Psoas muscle (tissue), 8 donors: ENCODE measurements around the gene SHROOM1. TPM values are rescaled to one million over a fixed set of nuclear protein-coding genes. Genes with fewer than 3 reads are reported as not detected.
"Not testable (repeated sequence)": the region's sequence is repeated elsewhere in the genome, so short reads cannot be mapped to it uniquely, and the experiment has no call there.

Experiments used
- ATAC-seq, 4 donors: fragments of 200-7000 bp; cut with Tn5 transposase; one replicate each; pipeline ENCODE4 v1.9.1; 2020; ENCODE audit warnings: moderate library complexity in 3 of 4, mild to moderate bottlenecking in 2 of 4
- DNase-seq, 2 donors: peaks; one replicate each; pipeline ENCODE4 v3.0.0-alpha.2; 2020
- H3K27ac ChIP-seq: fragments of 200-600 bp; one replicate; pipeline ENCODE4 v1.8.0; 2022
- H3K27me3 ChIP-seq, 3 donors: fragments of 200-600 bp in 1 of 3; one replicate each; pipeline versions ENCODE4 v1.6.1 to v1.8.0; 2013 to 2022; ENCODE audit warnings: low read length in 2 of 3, mild to moderate bottlenecking in 2 of 3, moderate library complexity in 1 of 3; ENCODE audit not compliant: insufficient read depth in 3 of 3
- H3K36me3 ChIP-seq, 2 donors: fragments of 200-600 bp in 1 of 2; one replicate each; pipeline versions ENCODE4 v1.6.1 to v1.8.0; 2013 to 2022; ENCODE audit warnings: low read depth in 1 of 2, mild to moderate bottlenecking in 1 of 2, moderate library complexity in 1 of 2; ENCODE audit not compliant: insufficient read depth in 1 of 2
- H3K4me1 ChIP-seq: fragments of 200-600 bp; one replicate; pipeline ENCODE4 v1.8.0; 2022
- H3K4me3 ChIP-seq: fragments of 200-600 bp; one replicate; pipeline ENCODE4 v1.8.0; 2022; ENCODE audit warnings: mild to moderate bottlenecking
- H3K9me3 ChIP-seq: fragments of 200-600 bp; one replicate; pipeline ENCODE4 v1.8.0; 2022
- CTCF ChIP-seq: fragments of 200-600 bp; IDR thresholded peaks from one replicate; pipeline ENCODE4 v1.8.0; 2022; ENCODE audit warnings: antibody characterized with exemption
- WGBS, 3 donors: extraction: QIAGEN DNeasy Blood & Tissue Kit; methylation state at CpG; one replicate each; pipeline versions ENCODE4 v1.1.6 to v1.1.7; 2013; 5-methylcytosine and 5-hydroxymethylcytosine counted together
- intact Hi-C, 2 donors: fragments of 100-400 bp; cut with DNase I; formaldehyde crosslinking; loops; one replicate each; pipeline versions ENCODE4 v1.11.0 to v1.14.2; 2022
- polyA plus RNA-seq, 3 donors: library from polyadenylated mRNA; stranded (reverse); fragments of 200-250 nt; gene quantifications; one replicate each; pipeline ENCODE4 v1.2.3, GENCODE V29; 2013
- total RNA-seq, 4 donors: library from RNA; stranded (reverse); fragmentation: NEBNext Ultra II Directional in 2 of 4; extraction: Animal tissue kit (Norgen Biotek cat#: 25700) in 2 of 4; gene quantifications; one replicate each; pipeline versions ENCODE4 v1.2.1 to v1.2.4, GENCODE V29; 2021 to 2023
- donor health status: healthy with polysubstance abuse.
- donor health status: DM: no; HTN: no; CAD: no; lungs with moderate emphysema.
- donor health status: Bipolar disorder and iron deficiency.
- donor health status: healthy.
- donor health status: DM: yes; HTN: yes; CAD: no.
- donor health status: DM: no; HTN: no; CAD: no.
- donor health status: DM: no; HTN: no; CAD: no.
- donor health status: DM: yes; HTN: yes; CAD: no.

SHROOM1 gene
- total and polyA plus RNA-seq, 7 donors = 0.66 to 2.3 (median 1.5) TPM

GRCh38 chr5:132810605-132811004 is 19.8 kb downstream of the SHROOM1 start:
- WGBS, 3 donors = 86 to 87% (median 87%) methylated on average over 5 of the region's 5 CpGs
- intact Hi-C loops = no loop called here
- H3K4me3 ChIP-seq = no peak overlapping the region
- H3K9me3 ChIP-seq = no peaks in the 10 kb centered on the region
- TF ChIP-seq CTCF = no peak
- peaks cover 2% of the 10 kb centered on the region for H3K4me1 ChIP-seq
- DNase-seq = no peak
- no peaks in the 10 kb centered on the region for H3K36me3 ChIP-seq
- no peak overlapping the region for H3K27ac ChIP-seq
- ATAC-seq = no peak
- H3K27me3 ChIP-seq = peaks cover 0 to 65% (median 14%) of the 10 kb centered on the region in 3 donors

GRCh38 chr5:132808866-132809265 is 21.6 kb downstream of the SHROOM1 start:
- Histone ChIP-seq H3K4me3 (no peak overlapping the region), H3K27me3 (peaks cover 0 to 54% (median 7%) of the 10 kb centered on the region in 3 donors), H3K4me1 (peaks cover under 1% of the 10 kb centered on the region), H3K9me3 (no peaks in the 10 kb centered on the region), H3K36me3 (no peaks in the 10 kb centered on the region), H3K27ac (no peak overlapping the region)
- intact Hi-C loops = no loop called here
- ATAC-seq = no peak
- 42 to 47% (median 43%) methylated on average over 3 of the region's 3 CpGs for WGBS, 3 donors
- no peak for TF ChIP-seq CTCF
- no peak for DNase-seq

- 50 to 62% (median 52%) methylated on average over 2 of the region's 2 CpGs for WGBS, 3 donors
- TF ChIP-seq CTCF = no peak
- no peak overlapping the region for H3K4me3 ChIP-seq
- DNase-seq (no peak), ATAC-seq (no peak)
- H3K36me3 ChIP-seq = no peaks in the 10 kb centered on the region
- no peaks in the 10 kb centered on the region for H3K4me1 ChIP-seq
- H3K27me3 ChIP-seq = peaks cover 0 to 49% (median 3%) of the 10 kb centered on the region in 3 donors
- no peaks in the 10 kb centered on the region for H3K9me3 ChIP-seq
- intact Hi-C loops = no loop called here
- no peak overlapping the region for H3K27ac ChIP-seq
Observed at GRCh38 chr5:132808448-132808847, 22.0 kb downstream of the SHROOM1 start.

- Histone ChIP-seq H3K27ac (no peak overlapping the region), H3K36me3 (no peaks in the 10 kb centered on the region), H3K4me1 (no peaks in the 10 kb centered on the region), H3K27me3 (peaks cover 0 to 42% (median 2%) of the 10 kb centered on the region in 3 donors), H3K9me3 (no peaks in the 10 kb centered on the region), H3K4me3 (no peak overlapping the region)
- ATAC-seq = no peak
- no peak for DNase-seq
- WGBS, 3 donors = 64 to 71% (median 71%) methylated on average over 12 of the region's 12 CpGs
- TF ChIP-seq CTCF = no peak
- intact Hi-C loops = no loop called here
Observed at GRCh38 chr5:132807163-132807838, 23.1 kb downstream of the SHROOM1 start.

GRCh38 chr5:132806804-132807162 is 23.7 kb downstream of the SHROOM1 start:
- intact Hi-C loops, H3K4me1 ChIP-seq, H3K36me3 ChIP-seq, H3K4me3 ChIP-seq, H3K27ac ChIP-seq, H3K9me3 ChIP-seq, ATAC-seq, DNase-seq: not testable (repeated sequence)
- peaks cover 0 to 37% (median 0%) of the 10 kb centered on the region in 3 donors for H3K27me3 ChIP-seq
- 90 to 97% (median 91%) methylated on average over 12 of the region's 12 CpGs for WGBS, 3 donors

- H3K4me1 ChIP-seq, intact Hi-C loops, H3K36me3 ChIP-seq, H3K9me3 ChIP-seq, H3K27ac ChIP-seq, ATAC-seq, H3K4me3 ChIP-seq, DNase-seq: not testable (repeated sequence)
- 89 to 98% (median 96%) methylated on average over 6 of the region's 6 CpGs for WGBS, 3 donors
- peaks cover 0 to 27% (median 0%) of the 10 kb centered on the region in 3 donors for H3K27me3 ChIP-seq
Observed at GRCh38 chr5:132805872-132806271, 24.6 kb downstream of the SHROOM1 start.

- H3K9me3 ChIP-seq, DNase-seq, H3K36me3 ChIP-seq, H3K4me3 ChIP-seq, H3K4me1 ChIP-seq, ATAC-seq, H3K27ac ChIP-seq, intact Hi-C loops: not testable (repeated sequence)
- 83 to 100% methylated on average over 1 of the region's 1 CpG; no CpG with 5 or more reads in 1 of the 3 donors for WGBS, 3 donors
- peaks cover 0 to 12% (median 0%) of the 10 kb centered on the region in 3 donors for H3K27me3 ChIP-seq
Observed at GRCh38 chr5:132804219-132804618, 26.2 kb downstream of the SHROOM1 start.

GRCh38 chr5:132802685-132803066 is 27.8 kb downstream of the SHROOM1 start:
- DNase-seq, H3K36me3 ChIP-seq, intact Hi-C loops, ATAC-seq, H3K27ac ChIP-seq, H3K27me3 ChIP-seq, H3K4me1 ChIP-seq, H3K4me3 ChIP-seq, H3K9me3 ChIP-seq: not testable (repeated sequence)
- 78 to 88% (median 80%) methylated on average over 5 of the region's 5 CpGs for WGBS, 3 donors
